ENCODE results near the gene CDK19.

CDK19 gene

GRCh38 chr6:110646951-110647910 is 168.0 kb downstream of the CDK19 start:
- Histone ChIP-seq H3K4me1 (peaks cover 9% of the 10 kb centered on the region), H3K4me2 (ENCODE audit: low read length) (no peak overlapping the region), H3K36me3 (ENCODE audit: control insufficient read depth, insufficient read depth, low read length) (no peaks in the 10 kb centered on the region), H3K27me3 (ENCODE audit: control insufficient read depth, insufficient read depth, low read length) (no peaks in the 10 kb centered on the region), H3K27ac (no peak overlapping the region), H2AFZ (no peak overlapping the region), H3K4me3 (ENCODE audit: low read depth, low read length) (no peak overlapping the region), H3K79me2 (no peaks in the 10 kb centered on the region), H3K9me3 (ENCODE audit: control insufficient read depth, low read length) (no peaks in the 10 kb centered on the region), H3K9ac (no peak overlapping the region)
- TF ChIP-seq CTCF (IDR thresholded peaks at IDR 0.05) = peak; percentile 18

GRCh38 chr6:110646419-110646698 is 168.9 kb downstream of the CDK19 start:
- H3K36me3 ChIP-seq (ENCODE audit: control insufficient read depth, insufficient read depth, low read length) = no peaks in the 10 kb centered on the region
- no peak overlapping the region for H3K9ac ChIP-seq
- no peaks in the 10 kb centered on the region for H3K79me2 ChIP-seq
- no peak overlapping the region for H3K4me2 ChIP-seq (ENCODE audit: low read length)
- H3K4me3 ChIP-seq (ENCODE audit: low read depth, low read length) = no peak overlapping the region
- no peak overlapping the region for H3K27ac ChIP-seq
- H3K4me1 ChIP-seq = peaks cover 9% of the 10 kb centered on the region
- no peak overlapping the region for H2AFZ ChIP-seq
- no peaks in the 10 kb centered on the region for H3K27me3 ChIP-seq (ENCODE audit: control insufficient read depth, insufficient read depth, low read length)
- H3K9me3 ChIP-seq (ENCODE audit: control insufficient read depth, low read length) = no peaks in the 10 kb centered on the region
- no peak for TF ChIP-seq CTCF (IDR thresholded peaks at IDR 0.05)

DNA sequence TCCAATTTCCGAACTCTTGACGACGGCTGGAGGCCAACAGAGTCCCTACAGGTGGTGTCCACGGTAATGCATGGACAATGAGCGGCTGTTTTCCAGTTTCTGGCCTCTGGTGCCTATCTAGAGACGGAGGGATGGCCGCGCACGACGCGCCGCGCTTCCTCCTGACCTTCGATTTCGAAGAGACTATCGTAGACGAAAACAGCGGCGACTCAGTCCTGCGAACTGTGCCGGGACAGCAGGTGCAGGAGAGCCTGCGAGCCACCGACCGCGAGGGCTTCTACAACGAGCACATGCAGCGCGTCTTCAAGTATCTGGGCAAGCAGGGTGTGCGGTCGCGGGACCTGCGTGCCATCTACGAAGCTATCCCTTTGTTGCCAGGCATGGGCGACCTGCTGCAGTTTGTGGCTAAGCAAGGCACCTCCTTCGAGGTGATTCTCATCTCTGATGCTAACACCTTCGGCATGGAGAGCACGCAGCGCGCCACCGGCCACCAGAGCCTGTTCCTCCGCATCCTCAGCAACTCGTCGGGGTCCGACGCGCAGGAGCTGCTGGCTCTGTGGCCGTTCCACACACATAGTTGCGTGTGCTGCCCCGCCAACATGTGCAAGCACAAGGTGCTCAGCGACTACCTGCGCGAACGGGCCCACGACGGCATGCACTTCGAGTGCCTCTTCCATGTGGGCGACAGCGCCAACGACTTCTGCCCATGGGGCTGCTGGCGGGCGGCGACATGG is 169.4 kb downstream of the CDK19 start:
- H3K27ac ChIP-seq = no peak overlapping the region
- H3K36me3 ChIP-seq (ENCODE audit: control insufficient read depth, insufficient read depth, low read length) = no peaks in the 10 kb centered on the region
- no peaks in the 10 kb centered on the region for H3K9me3 ChIP-seq (ENCODE audit: control insufficient read depth, low read length)
- H3K27me3 ChIP-seq (ENCODE audit: control insufficient read depth, insufficient read depth, low read length) = no peaks in the 10 kb centered on the region
- peaks cover 8% of the 10 kb centered on the region for H3K4me1 ChIP-seq
- H2AFZ ChIP-seq = no peak overlapping the region
- no peak overlapping the region for H3K4me3 ChIP-seq (ENCODE audit: low read depth, low read length)
- H3K4me2 ChIP-seq (ENCODE audit: low read length) = no peak overlapping the region
- no peak for TF ChIP-seq CTCF (IDR thresholded peaks at IDR 0.05)
- H3K9ac ChIP-seq = no peak overlapping the region
- H3K79me2 ChIP-seq = no peaks in the 10 kb centered on the region

- peak overlapping the region; percentile 52 for H3K4me2 ChIP-seq (ENCODE audit: low read length)
- no peaks in the 10 kb centered on the region for H3K9me3 ChIP-seq (ENCODE audit: control insufficient read depth, low read length)
- H2AFZ ChIP-seq = no peak overlapping the region
- H3K36me3 ChIP-seq (ENCODE audit: control insufficient read depth, insufficient read depth, low read length) = no peaks in the 10 kb centered on the region
- TF ChIP-seq CTCF (IDR thresholded peaks at IDR 0.05) = no peak
- H3K9ac ChIP-seq = no peak overlapping the region
- no peaks in the 10 kb centered on the region for H3K79me2 ChIP-seq
- no peaks in the 10 kb centered on the region for H3K27me3 ChIP-seq (ENCODE audit: control insufficient read depth, insufficient read depth, low read length)
- peaks cover 4% of the 10 kb centered on the region for H3K4me1 ChIP-seq
- no peak overlapping the region for H3K27ac ChIP-seq
- H3K4me3 ChIP-seq (ENCODE audit: low read depth, low read length) = no peak overlapping the region
These were observed 172.1 kb downstream of the CDK19 start for GRCh38 chr6:110643175-110643574.
